ENCODE results near the gene RYR1.

DNA sequence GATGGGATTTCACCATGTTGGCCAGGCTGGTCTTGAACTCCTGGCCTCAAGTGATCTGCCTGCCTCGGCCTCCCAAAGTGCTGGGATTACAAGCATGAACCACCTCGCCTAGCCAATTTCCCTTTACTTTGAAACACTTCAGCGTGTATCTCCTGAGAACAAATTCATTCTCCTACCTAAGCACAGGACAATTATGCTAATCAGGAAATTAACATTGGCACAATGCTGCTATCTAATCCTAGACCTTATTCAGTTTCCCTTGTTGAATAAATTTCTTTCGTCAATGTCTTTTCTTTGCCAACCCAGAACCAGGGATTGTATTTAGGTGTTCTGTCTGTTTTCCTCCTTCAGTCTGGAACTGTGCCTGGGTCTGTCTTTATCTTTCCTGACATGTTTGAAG, 116.5 kb downstream of the RYR1 start:
- TF ChIP-seq EZH2 (IDR thresholded peaks at IDR 0.05; ENCODE audit: insufficient read depth, poor library complexity, severe bottlenecking) (no peak), EZH2phosphoT487 (IDR thresholded peaks at IDR 0.05; ENCODE audit: insufficient read depth, low read depth) (no peak)

All from GM23248 (cell line).